Activated CD4-positive, alpha-beta T cell treated with anti-CD3 and anti-CD28 coated beads for 36 hours (primary cell): Measurements from ENCODE around the gene FRMPD4. TPM values are rescaled to one million over a fixed set of nuclear protein-coding genes. Genes with fewer than 3 reads are reported as not detected.

Experiments used
- ATAC-seq: fragments of 200-7000 bp; cut with Tn5 transposase; one replicate; pipeline ENCODE4 v1.10.0; 2021; ENCODE audit warnings: mild to moderate bottlenecking, moderate library complexity
- CTCF ChIA-PET: fragments of 350-600 bp; sonication (Branson Sonifier 250); formaldehyde crosslinking; loops from one replicate; lab custom pipeline; 2021; ENCODE audit warnings: antibody characterized with exemption; lab: Charles Lee
- POLR2A ChIA-PET: fragments of 350-600 bp; sonication (Branson Sonifier 250); formaldehyde crosslinking; loops from one replicate; lab custom pipeline; 2021; ENCODE audit warnings: antibody characterized with exemption, inconsistent platforms; lab: Charles Lee
- DNase-seq: peaks from one replicate; pipeline ENCODE4 v3.0.0-alpha.2; 2020
- H3K27ac Mint-ChIP-seq: one replicate; pipeline ENCODE4 v1.8.0; 2021; ENCODE audit warnings: mixed read lengths
- H3K27me3 Mint-ChIP-seq: one replicate; pipeline ENCODE4 v1.8.0; 2021; ENCODE audit warnings: mixed read lengths
- H3K36me3 Mint-ChIP-seq: one replicate; pipeline ENCODE4 v1.8.0; 2021; ENCODE audit warnings: low read depth, mixed read lengths
- H3K4me1 Mint-ChIP-seq: one replicate; pipeline ENCODE4 v1.8.0; 2021; ENCODE audit warnings: mixed read lengths
- H3K4me3 Mint-ChIP-seq: one replicate; pipeline ENCODE4 v1.8.0; 2021; ENCODE audit warnings: mild to moderate bottlenecking, moderate library complexity, mixed read lengths
- H3K9me3 Mint-ChIP-seq: one replicate; pipeline ENCODE4 v1.8.0; 2021; ENCODE audit warnings: low read depth, mixed read lengths
- intact Hi-C, 2 experiments: fragments of 100-400 bp; cut with DNase I in 1 of 2; cut with micrococcal nuclease in 1 of 2; formaldehyde crosslinking; loops; one replicate each; pipeline versions ENCODE4 v1.14.2 to v1.15.1; 2022 to 2024; cut with DNase I, micrococcal nuclease
- total RNA-seq, 2 experiments: library from RNA; stranded (reverse); gene quantifications; one replicate each; pipeline ENCODE4 v1.2.3, GENCODE V29; 2021

Gene FRMPD4
- total RNA-seq, 2 experiments from 2014 or later, result not detected

GRCh38 chrX:12563121-12563520, 424.8 kb downstream of the FRMPD4 start:
- no peaks in the 10 kb centered on the region for H3K27me3 Mint-ChIP-seq
- no peaks in the 10 kb centered on the region for H3K4me1 Mint-ChIP-seq
- ChIA-PET POLR2A (interaction anchor here (0.7 kb wide), 1 partner anchor 1725 kb away, joined by 3 read pairs; no protein-coding TSS in a partner anchor), CTCF (no interaction called here)
- no peaks in the 10 kb centered on the region for H3K36me3 Mint-ChIP-seq
- DNase-seq (no peak), ATAC-seq (no peak)
- H3K9me3 Mint-ChIP-seq, result no peaks in the 10 kb centered on the region
- H3K4me3 Mint-ChIP-seq, result no peak overlapping the region
- intact Hi-C loops, result loop anchor here in 1 of 2 experiments (5.0 to 10.0 kb wide), 2 partner anchors 142 to 849 kb away; no protein-coding TSS in a partner anchor
- no peak overlapping the region for H3K27ac Mint-ChIP-seq

- no peak for DNase-seq
- Mint-ChIP-seq H3K27me3 (no peaks in the 10 kb centered on the region), H3K9me3 (no peaks in the 10 kb centered on the region), H3K36me3 (no peaks in the 10 kb centered on the region), H3K4me1 (no peaks in the 10 kb centered on the region), H3K4me3 (no peak overlapping the region), H3K27ac (no peak overlapping the region)
- ChIA-PET POLR2A (no interaction called here), CTCF (interaction anchor here (0.6 kb wide), 1 partner anchor 333 kb away, joined by 3 read pairs; no protein-coding TSS in a partner anchor)
- intact Hi-C loops, result loop anchor here in 1 of 2 experiments (5.0 to 10.0 kb wide), 2 partner anchors 141 to 848 kb away; no protein-coding TSS in a partner anchor
- ATAC-seq, result no peak
Measured at GRCh38 chrX:12564221-12564620, 425.9 kb downstream of the FRMPD4 start.

GRCh38 chrX:12567857-12568256, 429.6 kb downstream of the FRMPD4 start:
- Mint-ChIP-seq H3K27ac (no peak overlapping the region), H3K27me3 (no peaks in the 10 kb centered on the region), H3K4me3 (no peak overlapping the region), H3K36me3 (no peaks in the 10 kb centered on the region), H3K4me1 (no peaks in the 10 kb centered on the region), H3K9me3 (no peaks in the 10 kb centered on the region)
- no peak for DNase-seq
- intact Hi-C loops, result loop anchor here in 1 of 2 experiments (5.0 to 10.0 kb wide), 2 partner anchors 137 to 1036 kb away; no protein-coding TSS in a partner anchor
- no peak for ATAC-seq
- ChIA-PET CTCF (no interaction called here), POLR2A (no interaction called here)

GRCh38 chrX:12570859-12571501, 432.7 kb downstream of the FRMPD4 start:
- DNase-seq (no peak), ATAC-seq (no peak)
- CTCF ChIA-PET, result no interaction called here
- H3K9me3 Mint-ChIP-seq, result no peaks in the 10 kb centered on the region
- no peak overlapping the region for H3K4me3 Mint-ChIP-seq
- no peaks in the 10 kb centered on the region for H3K27me3 Mint-ChIP-seq
- H3K36me3 Mint-ChIP-seq, result no peaks in the 10 kb centered on the region
- intact Hi-C loops, result no loop called here
- POLR2A ChIA-PET, result no interaction called here
- no peaks in the 10 kb centered on the region for H3K4me1 Mint-ChIP-seq
- H3K27ac Mint-ChIP-seq, result no peak overlapping the region

- Mint-ChIP-seq H3K4me1 (no peaks in the 10 kb centered on the region), H3K9me3 (no peaks in the 10 kb centered on the region), H3K27ac (no peak overlapping the region), H3K36me3 (no peaks in the 10 kb centered on the region), H3K27me3 (peaks cover 3% of the 10 kb centered on the region), H3K4me3 (no peak overlapping the region)
- ChIA-PET CTCF (no interaction called here), POLR2A (no interaction called here)
- no peak for DNase-seq
- intact Hi-C loops, result no loop called here
- ATAC-seq, result no peak
Measured at GRCh38 chrX:12579311-12579710, 441.0 kb downstream of the FRMPD4 start.

- H3K36me3 Mint-ChIP-seq, result no peaks in the 10 kb centered on the region
- peaks cover 3% of the 10 kb centered on the region for H3K27me3 Mint-ChIP-seq
- DNase-seq (no peak), ATAC-seq (no peak)
- CTCF ChIA-PET, result no interaction called here
- H3K9me3 Mint-ChIP-seq, result no peaks in the 10 kb centered on the region
- no peak overlapping the region for H3K27ac Mint-ChIP-seq
- POLR2A ChIA-PET, result no interaction called here
- no peak overlapping the region for H3K4me3 Mint-ChIP-seq
- H3K4me1 Mint-ChIP-seq, result no peaks in the 10 kb centered on the region
- intact Hi-C loops, result no loop called here
Measured at GRCh38 chrX:12580548-12580947, 442.3 kb downstream of the FRMPD4 start.

GRCh38 chrX:12581546-12581945, 443.3 kb downstream of the FRMPD4 start:
- DNase-seq (no peak), ATAC-seq (no peak)
- no peaks in the 10 kb centered on the region for H3K4me1 Mint-ChIP-seq

GRCh38 chrX:12582649-12583048, 444.4 kb downstream of the FRMPD4 start:
- no peak overlapping the region for H3K27ac Mint-ChIP-seq
- DNase-seq, result no peak
- ATAC-seq, result no peak
- intact Hi-C loops, result no loop called here
- CTCF ChIA-PET, result no interaction called here
- no peak overlapping the region for H3K4me3 Mint-ChIP-seq
- H3K36me3 Mint-ChIP-seq, result no peaks in the 10 kb centered on the region
- no peaks in the 10 kb centered on the region for H3K27me3 Mint-ChIP-seq
- no peaks in the 10 kb centered on the region for H3K4me1 Mint-ChIP-seq
- H3K9me3 Mint-ChIP-seq, result no peaks in the 10 kb centered on the region
- POLR2A ChIA-PET, result no interaction called here

More at GRCh38 chrX:12581546-12581945, 443.3 kb downstream of the FRMPD4 start:
- CTCF ChIA-PET, result interaction anchor here (0.6 kb wide), 1 partner anchor 10 kb away, joined by 3 read pairs; no protein-coding TSS in a partner anchor
- Mint-ChIP-seq H3K9me3 (no peaks in the 10 kb centered on the region), H3K4me3 (no peak overlapping the region), H3K36me3 (no peaks in the 10 kb centered on the region), H3K27me3 (peaks cover 3% of the 10 kb centered on the region), H3K27ac (no peak overlapping the region)
- POLR2A ChIA-PET, result no interaction called here
- intact Hi-C loops, result no loop called here

- Mint-ChIP-seq H3K27ac (no peak overlapping the region), H3K4me1 (no peaks in the 10 kb centered on the region), H3K4me3 (no peak overlapping the region), H3K9me3 (no peaks in the 10 kb centered on the region), H3K27me3 (no peaks in the 10 kb centered on the region), H3K36me3 (no peaks in the 10 kb centered on the region)
- no peak for DNase-seq
- CTCF ChIA-PET, result no interaction called here
- intact Hi-C loops, result no loop called here
- POLR2A ChIA-PET, result no interaction called here
- no peak for ATAC-seq
Measured at GRCh38 chrX:12583543-12583942, 445.3 kb downstream of the FRMPD4 start.

GRCh38 chrX:12595720-12596119, 457.4 kb downstream of the FRMPD4 start:
- CTCF ChIA-PET, result no interaction called here
- H3K9me3 Mint-ChIP-seq, result no peaks in the 10 kb centered on the region
- no peak overlapping the region for H3K4me3 Mint-ChIP-seq

GRCh38 chrX:12610079-12610478, 471.8 kb downstream of the FRMPD4 start:
- Mint-ChIP-seq H3K27me3 (no peaks in the 10 kb centered on the region), H3K9me3 (no peaks in the 10 kb centered on the region), H3K27ac (no peak overlapping the region), H3K4me1 (no peaks in the 10 kb centered on the region), H3K36me3 (no peaks in the 10 kb centered on the region), H3K4me3 (no peak overlapping the region)
- ChIA-PET CTCF (no interaction called here), POLR2A (no interaction called here)
- intact Hi-C loops, result no loop called here
- DNase-seq (no peak), ATAC-seq (no peak)

More at GRCh38 chrX:12595720-12596119, 457.4 kb downstream of the FRMPD4 start:
- ATAC-seq (no peak), DNase-seq (no peak)
- intact Hi-C loops, result no loop called here
- peaks cover 2% of the 10 kb centered on the region for H3K27me3 Mint-ChIP-seq
- no peaks in the 10 kb centered on the region for H3K36me3 Mint-ChIP-seq
- H3K27ac Mint-ChIP-seq, result no peak overlapping the region
- POLR2A ChIA-PET, result no interaction called here
- no peaks in the 10 kb centered on the region for H3K4me1 Mint-ChIP-seq

- no peaks in the 10 kb centered on the region for H3K4me1 Mint-ChIP-seq
- no peak overlapping the region for H3K27ac Mint-ChIP-seq
- H3K9me3 Mint-ChIP-seq, result no peaks in the 10 kb centered on the region
- no peaks in the 10 kb centered on the region for H3K36me3 Mint-ChIP-seq
- ChIA-PET POLR2A (no interaction called here), CTCF (no interaction called here)
- no peak for ATAC-seq
- no peak overlapping the region for H3K4me3 Mint-ChIP-seq
- intact Hi-C loops, result no loop called here
- no peak for DNase-seq
- no peaks in the 10 kb centered on the region for H3K27me3 Mint-ChIP-seq
Measured at GRCh38 chrX:12611471-12611870, 473.2 kb downstream of the FRMPD4 start.
